Ovary (tissue), 3 donors: ENCODE data around the gene HBQ1.

Experiments
- EP300 ChIP-seq: sonication (generic); formaldehyde crosslinking; IDR thresholded peaks from one replicate; pipeline ENCODE4 v1.6.1; 2017; ENCODE audit warnings: antibody characterized with exemption
- POLR2A ChIP-seq: fragments of 450-650 bp; IDR thresholded peaks from one replicate; pipeline ENCODE4 v1.6.1; 2017; ENCODE audit warnings: antibody characterized with exemption, mild to moderate bottlenecking, moderate library complexity
- TF ChIP-seq, protein P1 (sequence below), 3 donors: fragments of 450-650 bp in 2 of 3; fragments of 200-600 bp in 1 of 3; IDR thresholded peaks; one replicate each; pipeline versions ENCODE4 v1.5.1 to v1.8.0; 2016 to 2022; ENCODE audit warnings: antibody characterized with exemption in 3 of 3, mild to moderate bottlenecking in 1 of 3
- donor health status: DM: no; HTN: no; CAD: no.

DNA sequence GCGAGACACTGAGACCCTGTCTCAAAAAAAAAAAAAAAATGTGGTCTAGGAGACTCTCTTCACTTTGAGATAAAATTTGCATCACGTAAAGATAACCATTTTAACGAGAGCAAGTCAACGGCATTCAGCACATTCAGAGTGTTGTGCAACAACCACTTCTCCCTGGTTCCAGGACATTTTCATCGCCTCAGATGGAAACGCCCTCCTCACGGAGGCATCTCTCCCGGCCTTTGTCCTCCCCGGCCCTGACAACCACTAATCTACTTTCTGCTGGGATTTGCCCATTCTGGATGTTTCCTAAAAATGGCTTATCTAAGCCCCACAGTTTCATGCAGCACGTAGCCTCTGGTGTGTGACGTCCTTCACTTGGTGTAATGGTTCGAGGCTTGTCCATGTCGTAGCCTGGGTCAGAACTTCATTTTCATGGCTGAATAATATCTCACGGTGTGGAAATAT, 35.4 kb upstream of the HBQ1 start:
- no peak for TF ChIP-seq POLR2A
- TF ChIP-seq, protein P1, sequence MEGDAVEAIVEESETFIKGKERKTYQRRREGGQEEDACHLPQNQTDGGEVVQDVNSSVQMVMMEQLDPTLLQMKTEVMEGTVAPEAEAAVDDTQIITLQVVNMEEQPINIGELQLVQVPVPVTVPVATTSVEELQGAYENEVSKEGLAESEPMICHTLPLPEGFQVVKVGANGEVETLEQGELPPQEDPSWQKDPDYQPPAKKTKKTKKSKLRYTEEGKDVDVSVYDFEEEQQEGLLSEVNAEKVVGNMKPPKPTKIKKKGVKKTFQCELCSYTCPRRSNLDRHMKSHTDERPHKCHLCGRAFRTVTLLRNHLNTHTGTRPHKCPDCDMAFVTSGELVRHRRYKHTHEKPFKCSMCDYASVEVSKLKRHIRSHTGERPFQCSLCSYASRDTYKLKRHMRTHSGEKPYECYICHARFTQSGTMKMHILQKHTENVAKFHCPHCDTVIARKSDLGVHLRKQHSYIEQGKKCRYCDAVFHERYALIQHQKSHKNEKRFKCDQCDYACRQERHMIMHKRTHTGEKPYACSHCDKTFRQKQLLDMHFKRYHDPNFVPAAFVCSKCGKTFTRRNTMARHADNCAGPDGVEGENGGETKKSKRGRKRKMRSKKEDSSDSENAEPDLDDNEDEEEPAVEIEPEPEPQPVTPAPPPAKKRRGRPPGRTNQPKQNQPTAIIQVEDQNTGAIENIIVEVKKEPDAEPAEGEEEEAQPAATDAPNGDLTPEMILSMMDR (IDR thresholded peaks at IDR 0.05): no peak
- TF ChIP-seq EP300: no peak
